AG04450 (cell line): ENCODE results near the gene CAP2. TPM values are rescaled to one million over a fixed set of nuclear protein-coding genes. Genes with fewer than 3 reads are reported as not detected.

ENCODE experiments used
- CTCF ChIA-PET: fragments of 300-600, 350-600 bp; formaldehyde crosslinking; extraction: SDS; loops from one replicate; lab custom pipeline; 2022; ENCODE audit warnings: antibody characterized with exemption, inconsistent platforms; lab: Charles Lee
- POLR2A ChIA-PET: fragments of 350-600 bp; formaldehyde crosslinking; extraction: SDS; loops from one replicate; lab custom pipeline; 2021; ENCODE audit warnings: antibody characterized with exemption, inconsistent platforms; lab: Yijun Ruan, JAX
- DNase-seq: peaks from one replicate; pipeline ENCODE4 v3.0.0-alpha.2; 2011; ENCODE audit warnings: low read depth, low spot score
- H3K27ac ChIP-seq: one replicate; pipeline ENCODE4 v1.5.1; 2012; ENCODE audit warnings: low read depth, low read length, control low read depth
- H3K27me3 ChIP-seq: one replicate; pipeline ENCODE4 v1.6.0; 2012; ENCODE audit warnings: low read length; ENCODE audit not compliant: control insufficient read depth, insufficient read depth
- H3K4me3 ChIP-seq: 2 replicates; pipeline ENCODE4 v1.5.1; 2011; ENCODE audit warnings: mild to moderate bottlenecking, low read depth, low read length, control low read depth
- H3K9me3 ChIP-seq: 2 replicates; pipeline ENCODE4 v1.5.1; 2012; ENCODE audit warnings: low read length; ENCODE audit not compliant: control insufficient read depth, insufficient read depth
- CTCF ChIP-seq: IDR thresholded peaks from 2 replicates; pipeline ENCODE4 v1.5.1; 2011; ENCODE audit warnings: low read depth, low read length, control low read depth, inconsistent platforms
- polyA plus RNA-seq: library from polyadenylated mRNA; depleted of rRNA; stranded (reverse); fragments of >200 nt; gene quantifications from 2 replicates; pipeline ENCODE4 v1.2.3, GENCODE V29; 2011

CAP2 gene
- polyA plus RNA-seq, 1 experiment, result 74.4 TPM

DNA sequence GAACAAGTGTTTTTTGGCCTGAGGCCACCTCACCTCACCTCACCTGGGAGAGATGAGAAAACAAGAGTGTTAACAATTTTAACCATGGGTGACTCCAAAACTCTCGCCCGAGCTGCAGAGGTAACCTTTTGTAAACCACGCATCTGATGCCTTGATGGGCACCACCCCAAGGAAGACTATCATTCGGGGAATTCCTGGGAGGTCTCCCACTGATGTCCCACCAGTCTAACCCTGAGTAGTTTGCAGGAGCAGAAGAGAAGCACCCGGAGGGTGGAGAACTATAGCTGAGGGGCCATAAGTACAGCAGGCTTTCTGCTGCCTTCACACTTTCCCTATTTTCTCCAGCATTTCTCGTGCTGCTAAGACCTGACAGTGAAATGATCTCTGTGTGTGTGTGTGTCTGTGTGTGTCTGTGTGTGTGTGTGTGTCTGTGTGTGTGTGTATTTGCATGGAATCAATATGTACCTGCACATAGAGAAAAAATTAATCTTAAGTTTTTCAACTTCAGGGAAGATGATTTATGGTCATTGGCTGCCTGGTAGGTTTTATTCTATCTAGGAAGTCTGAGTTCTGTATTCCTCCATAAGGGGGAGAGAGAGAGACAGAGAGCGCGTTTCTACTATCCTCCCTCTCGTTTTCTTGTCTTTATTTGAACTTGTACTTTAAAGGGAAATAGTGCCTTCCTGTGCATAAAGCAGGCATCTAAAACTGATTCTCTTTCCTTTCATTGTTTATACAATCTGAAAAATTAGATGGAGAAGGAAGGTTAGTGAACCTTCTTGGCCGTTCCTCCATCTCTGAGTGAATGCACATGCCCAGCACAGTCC, 75.8 kb downstream of the CAP2 start:
- H3K9me3 ChIP-seq, result peaks cover 11% of the 10 kb centered on the region; the same call in 1 of the 2 replicates
- ChIA-PET CTCF (interaction anchor here (1.6 kb wide), 1 partner anchor 36 kb away, joined by 6 read pairs; no protein-coding TSS in a partner anchor), POLR2A (no interaction called here)
- H3K27ac ChIP-seq, result no peak overlapping the region
- peak; percentile 55 for TF ChIP-seq CTCF
- DNase-seq, result no peak
- no peaks in the 10 kb centered on the region for H3K27me3 ChIP-seq
- no peak overlapping the region for H3K4me3 ChIP-seq

DNA sequence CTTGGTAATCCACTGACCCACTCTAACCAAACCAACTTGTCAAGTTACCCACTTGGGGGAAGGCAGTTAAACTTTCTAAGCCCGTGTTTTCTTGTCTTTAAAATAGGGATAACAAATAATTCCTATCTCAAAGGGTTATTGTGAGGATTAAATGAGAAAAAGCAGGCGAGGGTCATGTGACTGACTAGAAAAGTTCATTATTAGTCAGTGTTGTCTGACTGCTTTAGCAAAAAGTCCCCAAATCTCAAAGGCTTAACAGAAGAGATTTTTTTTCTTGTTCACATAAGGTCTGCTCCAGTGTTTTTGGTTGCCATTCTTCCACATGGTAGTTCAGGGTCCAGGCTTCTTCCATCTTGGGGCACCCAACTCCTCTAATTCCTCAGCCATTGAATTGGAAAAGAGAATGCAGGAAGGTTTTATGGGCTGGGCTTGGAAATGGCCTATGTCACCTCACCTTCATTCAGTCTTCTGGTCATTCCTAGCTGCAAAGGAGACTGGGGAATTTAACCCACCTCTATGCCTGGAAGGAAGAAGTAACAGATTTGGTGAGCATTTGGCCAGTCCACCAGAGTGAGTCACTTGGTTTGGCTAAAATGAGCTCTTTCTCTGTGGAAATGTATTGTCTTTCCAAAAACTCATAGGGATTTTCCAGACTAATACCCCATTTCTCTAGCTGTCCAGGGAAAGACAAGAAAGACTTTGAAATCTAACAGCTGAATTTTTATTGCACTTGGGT, 77.0 kb downstream of the CAP2 start:
- CTCF ChIA-PET, result interaction anchor here (0.6 to 1.6 kb wide), 3 partner anchors 16 to 308 kb away, joined by 3 to 6 read pairs (median 4); no protein-coding TSS in a partner anchor
- no peak for TF ChIP-seq CTCF
- POLR2A ChIA-PET, result no interaction called here
- DNase-seq, result no peak
- no peak overlapping the region for H3K4me3 ChIP-seq
- no peak overlapping the region for H3K27ac ChIP-seq
- no peaks in the 10 kb centered on the region for H3K27me3 ChIP-seq
- H3K9me3 ChIP-seq, result peaks cover 11% of the 10 kb centered on the region; the same call in 1 of the 2 replicates

DNA sequence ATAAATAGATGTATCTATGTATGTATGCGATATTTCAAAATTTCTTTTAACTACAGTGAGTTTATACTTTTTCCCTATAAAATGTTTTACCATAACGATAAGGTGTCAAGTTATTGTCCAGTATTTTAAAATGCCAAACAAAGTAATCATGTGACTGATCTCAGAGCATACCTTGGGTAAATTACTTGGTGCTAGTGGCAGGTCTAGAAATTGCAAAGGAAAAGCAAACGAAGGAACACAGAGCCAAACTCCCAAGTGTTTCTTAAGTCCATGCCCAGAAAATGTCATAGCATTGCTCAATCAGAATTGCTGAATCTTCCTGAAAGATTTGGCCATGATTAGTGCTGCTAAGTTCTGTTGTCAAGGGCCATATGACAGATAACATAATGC, 77.5 kb downstream of the CAP2 start:
- ChIA-PET POLR2A (no interaction called here), CTCF (interaction anchor here (0.6 to 1.6 kb wide), 3 partner anchors 16 to 309 kb away, joined by 3 to 6 read pairs (median 4); no protein-coding TSS in a partner anchor)
- H3K27me3 ChIP-seq, result no peaks in the 10 kb centered on the region
- peaks cover 7% of the 10 kb centered on the region; the same call in 1 of the 2 replicates for H3K9me3 ChIP-seq
- no peak overlapping the region for H3K4me3 ChIP-seq
- TF ChIP-seq CTCF, result no peak
- DNase-seq, result peak; percentile 36
- no peak overlapping the region for H3K27ac ChIP-seq

GRCh38 chr6:17472653-17473183, 79.3 kb downstream of the CAP2 start:
- no peak for DNase-seq
- Histone ChIP-seq H3K27ac (no peak overlapping the region), H3K9me3 (no peaks in the 10 kb centered on the region), H3K4me3 (no peak overlapping the region), H3K27me3 (no peaks in the 10 kb centered on the region)
- TF ChIP-seq CTCF, result no peak
- CTCF ChIA-PET, result no interaction called here
- POLR2A ChIA-PET, result no interaction called here
